IMR-90 (cell line): ENCODE results near the gene KCNJ1. TPM values are rescaled to one million over a fixed set of nuclear protein-coding genes. Genes with fewer than 3 reads are reported as not detected.

Experiments used
- ATAC-seq: fragments of 200-7000 bp; cut with Tn5 transposase; 2 replicates; pipeline ENCODE4 v1.9.1; 2020; ENCODE audit warnings: low read depth, mild to moderate bottlenecking, moderate library complexity
- BruUV-seq: library from RNA; stranded (reverse); fragments of 400-500 nt; replicated peaks from 2 replicates; lab custom pipeline; 2021; lab: Mats Ljungman, UMichigan
- CTCF ChIA-PET: fragments of 300-600 bp; formaldehyde crosslinking; extraction: SDS; loops from one replicate; lab custom pipeline; 2021; ENCODE audit warnings: antibody characterized with exemption; lab: Yijun Ruan, JAX
- POLR2A ChIA-PET: fragments of 300-600 bp; sonication (Branson Sonifier 250); formaldehyde crosslinking; loops from one replicate; lab custom pipeline; 2022; ENCODE audit warnings: antibody characterized with exemption; ENCODE audit not compliant: unreplicated experiment; lab: Charles Lee
- DNase-seq: peaks from one replicate; pipeline ENCODE4 v3.0.0; 2013
- H2AFZ ChIP-seq: replicated peaks from 2 replicates; pipeline ENCODE3; 2013; ENCODE audit warnings: low read length, mild to moderate bottlenecking; ENCODE audit not compliant: poor library complexity
- H2AK5ac ChIP-seq: 2 replicates; pipeline ENCODE4 v1.6.1; 2013; ENCODE audit warnings: low read depth, low read length, inconsistent platforms
- H2AK9ac ChIP-seq: replicated peaks from 2 replicates; pipeline ENCODE3; 2013; ENCODE audit warnings: mild to moderate bottlenecking, low read depth, low read length, moderate library complexity; ENCODE audit not compliant: poor library complexity
- H2BK120ac ChIP-seq: 2 replicates; pipeline ENCODE4 v1.6.1; 2013; ENCODE audit warnings: low read depth, low read length, inconsistent platforms
- H2BK15ac ChIP-seq: 3 replicates; pipeline ENCODE4 v1.6.1; 2013; ENCODE audit warnings: low read depth, low read length, inconsistent platforms
- H2BK20ac ChIP-seq: 2 replicates; pipeline ENCODE4 v1.6.1; 2013; ENCODE audit warnings: low read depth, mild to moderate bottlenecking, inconsistent platforms, low read length, moderate library complexity
- H2BK5ac ChIP-seq: 2 replicates; pipeline ENCODE4 v1.6.1; 2013; ENCODE audit warnings: mild to moderate bottlenecking, low read depth, low read length, inconsistent platforms; ENCODE audit not compliant: poor library complexity, severe bottlenecking
- H3K14ac ChIP-seq: replicated peaks from 2 replicates; pipeline ENCODE4 v1.6.1; 2013; ENCODE audit warnings: low read depth, low read length, inconsistent platforms
- H3K18ac ChIP-seq: 2 replicates; pipeline ENCODE4 v1.6.1; 2013; ENCODE audit warnings: low read depth, low read length, control low read depth
- H3K23ac ChIP-seq: 2 replicates; pipeline ENCODE4 v1.6.1; 2013; ENCODE audit warnings: low read depth, low read length, inconsistent platforms
- H3K27ac ChIP-seq: 2 replicates; pipeline ENCODE4 v1.5.1; 2013; ENCODE audit warnings: mild to moderate bottlenecking, control low read depth, low read length; ENCODE audit not compliant: insufficient read depth
- H3K27me3 ChIP-seq: 2 replicates; pipeline ENCODE4 v1.6.1; 2013; ENCODE audit warnings: low read length; ENCODE audit not compliant: control insufficient read depth, insufficient read depth
- H3K36me3 ChIP-seq: 2 replicates; pipeline ENCODE4 v1.6.1; 2013; ENCODE audit warnings: low read length, mixed read lengths; ENCODE audit not compliant: control insufficient read depth, insufficient read depth
- H3K4ac ChIP-seq: 2 replicates; pipeline ENCODE4 v1.6.1; 2013; ENCODE audit warnings: low read depth, low read length, inconsistent platforms
- H3K4me1 ChIP-seq: 2 replicates; pipeline ENCODE4 v1.6.1; 2013; ENCODE audit warnings: low read length, mixed read lengths; ENCODE audit not compliant: control insufficient read depth, insufficient read depth
- H3K4me2 ChIP-seq: 2 replicates; pipeline ENCODE4 v1.6.1; 2013; ENCODE audit warnings: low read depth, mild to moderate bottlenecking, control low read depth, low read length, moderate library complexity
- H3K4me3 ChIP-seq: 2 replicates; pipeline ENCODE4 v1.5.1; 2013; ENCODE audit warnings: low read depth, mild to moderate bottlenecking, control low read depth, low read length, moderate library complexity; ENCODE audit not compliant: insufficient read depth
- H3K56ac ChIP-seq: 2 replicates; pipeline ENCODE4 v1.6.1; 2013; ENCODE audit warnings: low read length, inconsistent platforms; ENCODE audit not compliant: insufficient read depth; ENCODE audit errors: extremely low read depth
- H3K79me1 ChIP-seq, 2 experiments: 2 replicates each; pipeline ENCODE4 v1.6.1; 2013; ENCODE audit warnings: low read length in 2 of 2, inconsistent platforms in 1 of 2, low read depth in 1 of 2
- H3K9ac ChIP-seq: 2 replicates; pipeline ENCODE4 v1.6.1; 2013; ENCODE audit warnings: low read depth, low read length, control low read depth
- H3K9me1 ChIP-seq: 2 replicates; pipeline ENCODE4 v1.6.1; 2013; ENCODE audit warnings: low read length, inconsistent platforms; ENCODE audit not compliant: insufficient read depth
- H3K9me3 ChIP-seq: 2 replicates; pipeline ENCODE4 v1.6.1; 2013; ENCODE audit warnings: low read length; ENCODE audit not compliant: control insufficient read depth, insufficient read depth
- H4K20me1 ChIP-seq: 2 replicates; pipeline ENCODE4 v1.6.1; 2013; ENCODE audit warnings: low read length, inconsistent platforms; ENCODE audit not compliant: insufficient read depth
- H4K5ac ChIP-seq: 2 replicates; pipeline ENCODE4 v1.6.1; 2013; ENCODE audit warnings: mild to moderate bottlenecking, low read depth, low read length, control low read depth
- H4K8ac ChIP-seq, 2 experiments: 2 replicates each; pipeline ENCODE4 v1.6.1; 2013; ENCODE audit warnings: low read depth in 2 of 2, low read length in 2 of 2, control low read depth in 1 of 2, inconsistent platforms in 1 of 2
- H4K91ac ChIP-seq: 2 replicates; pipeline ENCODE4 v1.6.1; 2013; ENCODE audit warnings: low read depth, low read length, inconsistent platforms; ENCODE audit not compliant: insufficient read depth
- FOS ChIP-seq: fragments of 150-350 bp; IDR thresholded peaks from 2 replicates; pipeline ENCODE4 v1.6.1; 2016; ENCODE audit warnings: low read depth, low read length
- MAFK ChIP-seq: IDR thresholded peaks from 2 replicates; pipeline ENCODE4 v1.6.1; 2012; ENCODE audit warnings: low read depth, low read length, improper control_type of control experiment
- RAD21 ChIP-seq: IDR thresholded peaks from 2 replicates; pipeline ENCODE4 v1.6.1; 2012; ENCODE audit warnings: low read length, improper control_type of control experiment
- RFX5 ChIP-seq: IDR thresholded peaks from 2 replicates; pipeline ENCODE4 v1.8.0; 2012; ENCODE audit warnings: low read depth, mild to moderate bottlenecking, low read length, moderate library complexity
- SMC3 ChIP-seq: fragments of 150-350 bp; IDR thresholded peaks from 2 replicates; pipeline ENCODE4 v1.6.1; 2016; ENCODE audit warnings: low read depth, mild to moderate bottlenecking, antibody characterized with exemption, low read length, moderate library complexity
- WGBS, 2 experiments: methylation state at CpG; one replicate each; pipeline versions ENCODE4 v1.1.5 to v1.1.7; 2013; ENCODE audit warnings: missing lambda C conversion rate in 2 of 2; ENCODE audit not compliant: insufficient read length in 1 of 2; ENCODE audit errors: extremely low coverage in 2 of 2; 5-methylcytosine and 5-hydroxymethylcytosine counted together
- dilution Hi-C: fragments of 300-500 bp; cut with HindIII; formaldehyde crosslinking; loops from one replicate; pipeline ENCODE4 v1.14.3; 2018; ENCODE audit warnings: low sequenced_read_pairs; ENCODE audit not compliant: unreplicated experiment
- in situ Hi-C: fragments of 300-500 bp; cut with MboI; formaldehyde crosslinking; loops from 3 replicates; pipeline ENCODE4 v1.14.3; 2019; ENCODE audit warnings: low sequenced_read_pairs, inconsistent platforms, mixed read lengths
- intact Hi-C: fragments of 100-400 bp; cut with micrococcal nuclease; formaldehyde crosslinking; loops from 2 replicates; pipeline ENCODE4 v1.10.0; 2022
- polyA plus RNA-seq, 3 experiments: library from polyadenylated mRNA; depleted of rRNA; stranded (reverse); fragments of >200 nt; gene quantifications; 2 replicates each; pipeline ENCODE4 v1.2.3, GENCODE V29; 2012; ENCODE audit warnings: low replicate concordance in 1 of 3
- total RNA-seq: library from RNA; depleted of rRNA; stranded (reverse); fragments of >200 nt; gene quantifications from 2 replicates; pipeline ENCODE4 v1.2.3, GENCODE V29; 2012
- TF ChIP-seq, protein P1 (sequence below): conservative IDR thresholded peaks from 2 replicates; pipeline ENCODE4 v1.5.1; 2012; ENCODE audit warnings: mild to moderate bottlenecking, low read depth, low read length, improper control_type of control experiment
- TF ChIP-seq, protein P2 (sequence below): fragments of 150-350 bp; IDR thresholded peaks from 2 replicates; pipeline ENCODE4 v1.6.1; 2016; ENCODE audit warnings: low read depth, mild to moderate bottlenecking, low read length, moderate library complexity, borderline replicate concordance

KCNJ1 gene
- total and polyA plus RNA-seq, 2 of the 4 experiments (the other 2 are of a cell fraction) = not detected

DNA sequence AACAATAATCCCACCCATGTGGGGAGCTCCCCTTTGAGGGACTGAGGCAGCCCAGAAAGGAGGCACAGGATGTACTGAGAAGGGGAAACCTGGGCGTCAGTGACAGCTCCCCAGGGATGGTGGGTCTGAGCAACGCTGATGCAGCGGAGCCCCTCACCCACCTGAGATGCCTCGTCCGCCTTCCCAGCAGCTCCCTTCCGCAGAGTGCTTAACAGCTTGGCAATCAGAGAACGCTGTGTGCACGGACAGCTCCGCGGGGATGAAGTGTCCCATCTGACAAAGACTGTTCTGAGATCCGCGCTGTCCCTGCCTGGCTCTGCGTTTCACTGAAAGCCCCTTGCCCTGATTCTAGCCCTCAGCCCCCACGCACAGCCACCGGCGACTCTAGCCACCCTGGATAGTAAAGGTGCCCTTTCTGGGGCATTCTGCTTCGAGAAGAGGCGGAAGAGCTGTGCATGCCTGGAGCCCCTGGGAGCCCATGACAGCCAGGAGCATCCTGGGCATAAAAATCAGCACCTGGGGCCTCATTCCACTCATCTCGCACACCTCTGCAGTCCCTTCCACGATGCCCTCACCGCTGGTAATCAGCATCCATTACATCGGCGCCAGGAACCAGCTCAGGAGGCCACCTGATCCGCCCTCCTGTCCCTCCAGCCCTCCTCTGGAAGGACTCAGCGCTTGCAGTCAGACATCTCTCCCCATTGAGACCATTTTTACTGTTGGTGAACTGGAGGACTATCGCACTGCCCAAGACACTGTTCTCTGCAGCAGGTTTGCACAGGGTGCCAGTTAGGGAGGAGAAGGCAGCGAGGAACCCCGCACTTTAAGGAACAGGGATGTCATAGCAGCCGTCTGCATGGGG lies 34.8 kb upstream of the KCNJ1 start:
- no peak overlapping the region for H4K5ac ChIP-seq
- POLR2A ChIA-PET = no interaction called here
- H4K8ac ChIP-seq = 0 out of 4 replicates have a peak overlapping the region, but pooled peaks of 1 of the 2 experiments have one; percentile 7
- no peak overlapping the region for H3K56ac ChIP-seq
- intact Hi-C loops = no loop called here
- BruUV-seq = no TSS peak
- H3K9me1 ChIP-seq = no peaks in the 10 kb centered on the region
- no peaks in the 10 kb centered on the region for H3K79me1 ChIP-seq
- H2BK15ac ChIP-seq = no peak overlapping the region
- no peak overlapping the region for H2BK5ac ChIP-seq
- no peak overlapping the region for H3K4me2 ChIP-seq
- in situ Hi-C loops = no loop called here
- DNase-seq (no peak), ATAC-seq (no peak)
- CTCF ChIA-PET = no interaction called here
- H3K27me3 ChIP-seq = no peaks in the 10 kb centered on the region
- WGBS, 2 experiments = 66% methylated on average over 11 of the region's 29 CpGs; no CpG with 5 or more reads in 1 of the 2 experiments
- H3K14ac ChIP-seq = no peak overlapping the region
- no peak overlapping the region for H3K27ac ChIP-seq
- H2AK5ac ChIP-seq = peak overlapping the region; percentile 23; the same call in 1 of the 2 replicates
- no peaks in the 10 kb centered on the region for H4K20me1 ChIP-seq
- H3K4ac ChIP-seq = peak overlapping the region; percentile 37; the same call in 1 of the 2 replicates
- H3K23ac ChIP-seq = no peak overlapping the region
- H2BK120ac ChIP-seq = no peak overlapping the region
- H2AFZ ChIP-seq = peak overlapping the region; percentile 78
- no peak overlapping the region for H4K91ac ChIP-seq
- peak overlapping the region; percentile 5; the same call in 1 of the 2 replicates for H2BK20ac ChIP-seq
- H2AK9ac ChIP-seq = no peak overlapping the region
- H3K9me3 ChIP-seq = no peaks in the 10 kb centered on the region
- H3K36me3 ChIP-seq = no peaks in the 10 kb centered on the region
- peaks cover 11% of the 10 kb centered on the region for H3K4me1 ChIP-seq
- no peak overlapping the region; the same call in 1 of the 2 replicates for H3K18ac ChIP-seq
- dilution Hi-C loops = no loop called here
- no peak overlapping the region for H3K9ac ChIP-seq
- no peak overlapping the region for H3K4me3 ChIP-seq
- TF ChIP-seq RAD21 (no peak), MAFK (no peak), SMC3 (no peak), RFX5 (no peak), FOS (no peak)
- TF ChIP-seq, protein P1, sequence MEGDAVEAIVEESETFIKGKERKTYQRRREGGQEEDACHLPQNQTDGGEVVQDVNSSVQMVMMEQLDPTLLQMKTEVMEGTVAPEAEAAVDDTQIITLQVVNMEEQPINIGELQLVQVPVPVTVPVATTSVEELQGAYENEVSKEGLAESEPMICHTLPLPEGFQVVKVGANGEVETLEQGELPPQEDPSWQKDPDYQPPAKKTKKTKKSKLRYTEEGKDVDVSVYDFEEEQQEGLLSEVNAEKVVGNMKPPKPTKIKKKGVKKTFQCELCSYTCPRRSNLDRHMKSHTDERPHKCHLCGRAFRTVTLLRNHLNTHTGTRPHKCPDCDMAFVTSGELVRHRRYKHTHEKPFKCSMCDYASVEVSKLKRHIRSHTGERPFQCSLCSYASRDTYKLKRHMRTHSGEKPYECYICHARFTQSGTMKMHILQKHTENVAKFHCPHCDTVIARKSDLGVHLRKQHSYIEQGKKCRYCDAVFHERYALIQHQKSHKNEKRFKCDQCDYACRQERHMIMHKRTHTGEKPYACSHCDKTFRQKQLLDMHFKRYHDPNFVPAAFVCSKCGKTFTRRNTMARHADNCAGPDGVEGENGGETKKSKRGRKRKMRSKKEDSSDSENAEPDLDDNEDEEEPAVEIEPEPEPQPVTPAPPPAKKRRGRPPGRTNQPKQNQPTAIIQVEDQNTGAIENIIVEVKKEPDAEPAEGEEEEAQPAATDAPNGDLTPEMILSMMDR = no peak
- TF ChIP-seq, protein P2, sequence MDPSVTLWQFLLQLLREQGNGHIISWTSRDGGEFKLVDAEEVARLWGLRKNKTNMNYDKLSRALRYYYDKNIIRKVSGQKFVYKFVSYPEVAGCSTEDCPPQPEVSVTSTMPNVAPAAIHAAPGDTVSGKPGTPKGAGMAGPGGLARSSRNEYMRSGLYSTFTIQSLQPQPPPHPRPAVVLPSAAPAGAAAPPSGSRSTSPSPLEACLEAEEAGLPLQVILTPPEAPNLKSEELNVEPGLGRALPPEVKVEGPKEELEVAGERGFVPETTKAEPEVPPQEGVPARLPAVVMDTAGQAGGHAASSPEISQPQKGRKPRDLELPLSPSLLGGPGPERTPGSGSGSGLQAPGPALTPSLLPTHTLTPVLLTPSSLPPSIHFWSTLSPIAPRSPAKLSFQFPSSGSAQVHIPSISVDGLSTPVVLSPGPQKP = no peak
